Stimulated activated CD8-positive, alpha-beta memory T cell treated with anti-CD3 and anti-CD28 coated beads, Interleukin-15, amount 100 ng/mL, for 1 hour (primary cell): ENCODE results near the gene TIMM22.
"Not testable (repeated sequence)": the region's sequence is repeated elsewhere in the genome, so short reads cannot be mapped to it uniquely, and the experiment has no call there.

Experiments used
- DNase-seq: peaks from one replicate; pipeline ENCODE4 v3.0.0-alpha.2; 2020; ENCODE audit warnings: low read depth

TIMM22 gene

DNA sequence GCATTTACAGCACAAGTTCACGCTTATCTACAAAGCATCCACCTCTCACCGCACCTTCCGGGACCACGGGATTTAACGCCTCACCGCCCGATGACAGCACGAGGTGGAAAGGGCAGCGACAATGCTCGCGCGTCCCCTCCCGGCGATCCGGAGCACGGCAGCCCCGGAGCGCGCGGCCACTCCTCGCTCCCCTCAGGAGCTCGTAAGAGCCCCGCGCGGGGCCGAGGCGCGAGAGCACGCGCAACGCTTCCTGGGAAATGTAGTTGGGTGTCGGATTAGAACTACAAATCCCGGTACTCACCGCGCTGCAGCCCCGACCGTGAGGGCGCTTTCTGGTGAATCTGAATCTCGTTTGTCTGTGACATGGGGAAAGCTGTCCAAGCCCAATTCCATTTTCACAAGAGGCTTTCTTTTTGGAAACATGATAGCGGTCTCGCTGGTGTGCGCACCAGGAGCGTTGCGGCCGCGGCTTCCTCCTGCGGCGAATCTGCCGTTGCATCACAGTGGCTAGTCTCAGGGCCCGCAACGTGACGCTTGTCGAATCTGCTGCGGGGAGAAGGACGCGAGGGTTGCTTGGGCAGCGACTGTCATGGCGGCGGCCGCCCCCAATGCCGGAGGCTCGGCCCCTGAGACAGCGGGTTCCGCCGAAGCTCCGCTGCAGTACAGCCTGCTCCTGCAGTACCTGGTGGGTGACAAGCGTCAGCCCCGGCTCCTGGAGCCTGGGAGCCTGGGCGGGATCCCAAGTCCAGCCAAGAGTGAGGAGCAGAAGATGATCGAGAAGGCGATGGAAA lies at the start of gene TIMM22:
Gene TIMM22, plus strand, starts transcription at position 576 of the 791 bp plus-strand sequence. Its CDS starts 14 bp downstream, at position 590.
- DNase-seq: peak; percentile 83

DNA sequence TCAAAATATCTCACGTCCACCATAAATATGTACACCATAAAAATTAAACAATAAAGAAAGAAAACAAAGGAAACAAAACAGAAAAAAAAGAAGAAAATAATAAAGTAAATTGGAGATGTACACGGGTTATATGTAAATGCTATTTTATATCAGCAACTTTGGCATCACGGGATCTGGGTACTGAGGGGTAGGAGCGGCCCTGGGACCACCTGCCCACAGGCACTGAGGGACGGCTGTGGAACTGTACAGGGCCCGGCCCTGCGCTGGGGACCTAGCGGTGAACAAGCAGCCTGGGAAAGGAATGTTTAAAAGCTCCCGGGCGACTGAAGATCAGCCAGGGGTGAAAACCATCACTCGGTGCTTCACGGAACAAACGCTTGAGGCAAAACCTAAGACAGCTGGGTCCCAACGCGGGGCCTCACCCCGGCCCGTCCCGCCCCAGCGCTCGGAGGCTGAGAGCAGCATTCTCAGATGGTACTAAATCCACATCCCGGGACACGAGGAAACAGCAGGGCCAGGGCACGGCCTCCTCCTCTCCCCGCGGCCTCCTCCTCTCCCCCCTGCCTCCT lies 48.6 kb upstream of the TIMM22 start:
- no peak for DNase-seq

DNA sequence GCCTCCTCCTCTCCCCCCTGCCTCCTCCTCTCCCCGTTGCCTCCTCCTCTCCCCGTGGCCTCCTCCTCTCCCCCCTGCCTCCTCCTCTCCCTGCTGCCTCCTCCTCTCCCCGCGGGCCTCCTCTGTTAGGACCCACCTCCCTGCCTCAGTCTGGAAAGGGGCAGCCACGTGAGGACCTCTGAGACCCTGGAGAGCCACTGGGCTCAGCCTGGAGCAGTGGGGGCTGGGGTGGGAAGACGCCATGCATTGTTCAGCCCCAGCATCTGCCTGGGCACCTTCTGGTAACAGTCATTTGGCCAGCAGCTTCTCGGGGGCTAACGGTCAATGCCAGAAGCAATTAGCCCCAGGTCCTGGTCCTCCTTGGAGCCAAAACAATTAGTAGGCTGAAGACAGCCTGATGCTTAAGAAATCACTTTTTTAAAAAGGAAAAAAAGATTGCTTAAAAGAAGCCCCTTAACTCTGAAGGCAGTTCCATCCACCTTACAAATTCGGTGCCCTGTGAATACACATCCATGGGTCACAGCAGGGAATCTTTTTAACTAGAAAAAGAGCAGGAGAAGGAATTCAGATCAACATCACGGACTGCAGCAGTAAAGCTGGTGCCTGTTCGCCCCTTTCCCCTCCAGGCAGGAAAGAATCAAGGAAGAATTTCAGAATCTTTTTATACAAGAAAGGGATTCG lies 47.2 kb upstream of the TIMM22 start:
- DNase-seq: no peak

DNA sequence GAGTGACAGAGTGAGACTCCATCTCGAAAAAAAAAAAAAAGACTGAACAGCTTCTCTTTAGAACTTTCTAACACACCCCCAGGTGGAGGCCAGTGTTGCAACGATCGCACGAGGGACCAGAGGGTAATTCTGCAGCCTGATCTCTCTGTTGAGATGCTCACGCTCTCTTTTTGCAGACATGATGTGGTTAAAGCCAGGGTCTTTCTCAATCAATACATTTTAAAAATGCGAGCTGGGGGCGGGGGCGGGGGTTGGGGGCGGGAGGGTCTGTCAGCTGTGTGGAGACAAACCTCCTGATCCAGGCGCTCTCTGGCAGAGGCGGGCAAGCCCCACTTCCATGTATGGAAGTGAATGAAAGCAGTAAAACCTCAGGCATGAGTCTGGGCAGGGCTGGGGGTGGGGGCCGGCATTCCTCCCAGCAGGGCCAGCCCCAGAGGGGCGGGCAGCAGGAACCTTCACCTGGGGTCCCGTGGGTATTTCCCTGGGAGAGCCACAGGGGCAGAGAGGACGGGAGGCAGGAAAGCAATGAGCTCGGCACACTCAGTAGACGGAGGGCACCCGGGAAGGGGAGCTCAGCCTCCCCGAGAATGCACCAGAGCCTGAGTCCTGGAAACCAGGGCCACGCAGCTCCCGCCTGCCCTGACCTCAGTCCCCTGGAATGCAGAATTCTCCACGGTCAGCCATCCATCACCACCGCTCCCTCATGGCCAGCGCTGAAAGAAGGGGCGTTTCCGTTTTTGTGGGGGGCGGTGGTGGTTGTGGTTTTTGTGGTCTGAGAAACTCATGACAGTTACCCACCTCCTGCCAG lies 45.4 kb upstream of the TIMM22 start:
- no peak for DNase-seq

DNA sequence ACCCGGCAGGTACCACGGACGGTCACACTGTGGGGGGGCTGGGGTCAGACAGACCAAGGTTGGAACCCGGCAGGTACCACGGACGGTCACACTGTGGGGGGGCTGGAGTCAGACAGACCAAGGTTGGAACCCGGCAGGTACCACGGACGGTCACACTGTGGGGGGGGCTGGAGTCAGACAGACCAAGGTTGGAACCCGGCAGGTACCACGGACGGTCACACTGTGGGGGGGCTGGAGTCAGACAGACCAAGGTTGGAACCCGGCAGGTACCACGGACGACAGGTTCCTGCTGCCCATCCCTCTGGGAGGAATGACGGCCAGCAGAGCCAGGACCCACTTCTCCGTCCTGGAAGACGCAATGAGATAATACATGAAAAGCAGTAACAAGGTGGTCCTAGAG lies 44.3 kb upstream of the TIMM22 start:
- DNase-seq: not testable (repeated sequence)

DNA sequence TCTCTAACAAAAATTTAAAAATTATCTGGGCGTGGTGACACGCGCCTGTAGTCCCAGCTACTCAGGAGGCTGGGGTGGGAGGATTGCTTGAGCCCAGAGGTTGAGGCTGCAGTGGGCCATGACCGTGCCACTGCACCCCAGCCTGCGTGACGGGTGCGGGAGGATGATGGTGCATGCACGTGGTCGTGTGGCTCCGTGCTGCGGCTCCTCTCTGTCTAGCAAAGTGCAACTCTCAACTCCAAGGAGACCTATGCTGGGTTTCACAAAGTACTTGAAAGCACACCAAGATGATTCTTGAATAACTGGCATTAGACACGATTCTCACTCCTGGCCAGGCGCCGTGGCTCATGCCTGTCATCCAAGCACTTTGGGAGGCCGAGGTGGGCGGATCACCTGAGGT lies 43.2 kb upstream of the TIMM22 start:
- no peak for DNase-seq

DNA sequence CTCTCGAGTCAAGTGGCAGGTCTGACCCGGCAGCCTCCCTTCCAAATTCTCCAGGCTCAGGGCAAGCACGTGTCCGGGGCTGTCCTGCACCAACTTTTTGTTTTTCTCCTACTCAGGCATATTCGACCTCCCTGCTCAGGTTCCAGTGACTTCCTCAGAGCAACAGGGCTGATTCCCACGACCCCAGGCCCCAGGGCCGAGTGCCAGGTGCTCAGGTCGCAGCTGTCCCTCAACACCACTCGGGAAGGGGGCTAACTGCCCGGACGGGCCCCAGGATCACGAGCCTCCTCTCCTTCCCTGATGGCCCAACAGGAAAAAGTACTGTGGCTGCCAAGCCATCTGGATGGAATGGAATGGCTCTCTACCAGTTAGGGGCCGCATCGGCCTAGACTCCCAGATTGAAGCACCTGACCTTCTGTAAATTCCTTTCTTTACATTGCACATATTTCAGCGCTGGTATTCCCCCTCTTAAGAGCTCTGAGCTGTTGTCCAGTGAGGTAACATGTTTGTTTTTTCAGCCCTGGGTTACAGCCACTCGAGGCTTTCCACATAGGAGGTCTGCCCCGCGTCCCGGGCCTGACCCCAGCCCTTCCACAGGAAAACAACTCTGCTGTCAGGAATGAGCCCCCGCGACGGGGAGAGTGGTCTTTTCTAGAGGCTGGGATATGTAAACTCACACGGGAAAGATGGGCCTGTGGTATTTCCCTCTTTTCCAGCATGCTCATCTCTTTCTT lies 42.3 kb upstream of the TIMM22 start:
- DNase-seq: no peak

DNA sequence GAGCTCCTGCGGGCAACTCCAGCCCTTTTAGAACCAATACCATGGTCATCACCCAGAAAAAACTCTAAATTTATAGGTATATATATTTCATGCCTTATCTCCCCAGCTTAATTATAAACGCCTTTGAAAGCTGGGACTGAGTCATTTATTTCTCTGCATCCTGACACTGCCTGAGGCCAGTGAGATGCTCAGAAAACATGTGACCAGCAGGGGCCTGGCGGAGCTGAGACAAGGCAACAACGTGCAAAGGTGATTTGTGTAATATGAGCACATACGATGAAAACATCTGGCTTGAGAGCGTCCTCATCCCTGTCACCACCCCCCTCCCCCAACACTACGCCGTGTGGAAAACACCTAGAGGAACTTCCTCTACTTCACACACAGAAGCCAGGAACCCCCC lies 40.0 kb upstream of the TIMM22 start:
- DNase-seq: no peak

DNA sequence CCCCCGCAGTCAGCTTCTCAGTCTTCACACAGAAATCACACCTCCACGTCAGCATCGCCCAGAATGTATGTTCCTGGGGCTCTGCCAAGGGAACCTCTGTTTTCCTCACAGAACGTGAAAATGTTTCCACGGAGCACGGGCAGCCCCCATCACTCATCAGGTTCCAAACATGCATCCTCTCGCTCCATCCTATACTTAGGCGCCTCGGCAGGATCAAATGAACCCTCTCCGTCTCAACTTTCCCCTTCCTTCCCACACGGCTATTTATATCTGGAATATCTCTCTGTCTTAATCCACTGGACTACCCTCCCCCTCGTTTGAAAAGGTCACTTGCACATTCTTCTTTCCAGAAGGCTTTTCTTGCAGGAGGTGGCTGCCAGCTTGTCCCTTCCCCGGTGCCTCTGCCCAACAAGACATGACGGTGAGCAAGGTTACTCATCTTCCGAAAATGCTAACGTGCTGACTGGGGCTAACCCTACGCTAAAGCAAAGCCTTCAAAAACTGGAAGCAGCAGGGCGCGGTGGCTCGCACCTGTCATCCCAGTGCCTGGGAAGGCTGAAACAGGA lies 39.0 kb upstream of the TIMM22 start:
- no peak for DNase-seq

DNA sequence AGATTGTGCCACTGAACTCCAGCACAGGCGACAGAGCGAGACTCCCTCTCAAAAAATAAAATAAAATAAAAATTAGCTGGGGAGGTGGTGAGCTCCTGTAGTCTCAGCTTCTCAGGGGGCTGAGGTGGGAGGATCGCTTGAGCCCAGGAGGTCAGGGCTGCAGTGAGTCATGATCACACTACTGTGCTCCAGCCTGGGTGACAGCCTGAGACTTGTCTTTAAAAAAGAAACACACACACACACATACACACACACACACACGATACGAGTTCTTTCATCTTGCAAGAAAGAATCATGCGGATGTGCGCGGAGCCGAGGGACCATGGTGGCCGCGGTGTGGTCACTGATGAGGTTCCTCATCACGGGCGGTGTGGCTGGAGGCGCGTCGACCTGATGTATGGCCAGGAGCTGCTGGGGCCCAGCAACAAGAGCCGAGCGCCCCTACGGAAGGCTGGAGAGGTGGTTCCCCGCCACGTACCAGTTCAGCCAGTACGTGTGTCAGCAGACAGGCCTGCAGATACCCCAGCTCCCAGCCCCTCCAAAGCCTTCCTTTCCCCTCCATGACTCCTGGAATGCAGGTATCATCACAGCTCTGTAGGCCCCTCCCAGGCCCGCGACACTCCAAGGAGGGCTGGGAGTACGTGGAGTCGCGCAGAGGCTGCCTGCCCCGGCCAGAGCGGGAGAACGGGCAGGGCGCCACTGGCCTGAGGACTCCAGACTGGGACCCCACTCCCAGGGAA lies 38.0 kb upstream of the TIMM22 start:
- no peak for DNase-seq

DNA sequence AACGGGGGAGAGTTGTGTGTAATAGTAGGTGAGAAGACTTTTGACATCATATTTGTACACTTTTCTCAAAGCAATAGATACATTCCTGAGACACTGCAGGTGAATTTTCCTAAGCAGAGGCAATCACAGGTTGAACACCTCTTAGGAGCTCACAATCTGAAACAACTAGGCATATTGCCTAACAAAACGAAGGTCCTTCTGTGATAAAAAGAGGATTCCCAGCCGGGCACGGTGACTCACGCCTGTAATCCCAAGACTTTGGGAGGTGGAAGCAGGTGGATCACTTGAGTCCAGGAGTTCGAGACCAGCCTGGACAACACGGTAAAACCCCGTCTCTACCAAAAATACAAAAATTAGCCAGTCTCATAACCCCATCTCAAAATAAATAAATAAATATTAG lies 34.8 kb upstream of the TIMM22 start:
- DNase-seq: no peak

DNA sequence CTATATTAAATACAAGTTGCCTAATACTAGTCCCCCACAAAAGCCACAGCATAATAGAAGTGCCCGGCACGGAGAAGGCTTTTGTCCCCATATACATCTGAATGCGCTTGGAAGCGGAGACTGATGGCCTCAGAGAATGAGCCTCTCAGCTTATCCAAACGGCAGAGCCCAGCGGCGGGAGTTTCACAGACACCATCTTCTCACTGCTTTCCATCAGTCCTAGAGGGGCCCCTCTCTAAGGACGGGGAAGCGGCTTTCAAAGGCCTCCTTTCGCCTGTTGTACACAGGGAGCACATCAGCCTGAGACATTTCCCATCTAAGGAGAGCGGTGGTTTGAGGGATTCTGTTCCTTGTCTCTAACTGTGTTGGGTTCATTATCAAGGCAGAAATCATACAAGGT lies 34.3 kb upstream of the TIMM22 start:
- DNase-seq: no peak

DNA sequence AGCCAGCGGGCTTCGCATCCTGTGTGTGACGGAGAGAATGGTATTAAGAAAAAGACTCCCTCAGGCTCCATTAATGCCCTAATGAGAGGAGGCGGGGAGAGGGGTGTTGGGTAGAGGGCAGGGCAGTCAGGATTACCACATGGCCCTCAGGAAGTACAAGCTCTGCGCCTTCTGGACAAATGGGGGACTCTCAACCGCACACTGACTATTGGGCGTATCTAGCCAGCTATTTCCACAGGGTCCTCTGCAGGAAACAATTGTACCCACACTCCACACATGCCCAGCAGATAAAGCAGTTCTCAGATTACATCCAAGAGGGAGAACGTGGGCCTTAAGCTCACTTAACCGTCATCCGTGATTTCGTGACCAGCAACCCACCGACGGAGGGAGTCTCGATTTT lies 32.1 kb upstream of the TIMM22 start:
- DNase-seq: no peak

DNA sequence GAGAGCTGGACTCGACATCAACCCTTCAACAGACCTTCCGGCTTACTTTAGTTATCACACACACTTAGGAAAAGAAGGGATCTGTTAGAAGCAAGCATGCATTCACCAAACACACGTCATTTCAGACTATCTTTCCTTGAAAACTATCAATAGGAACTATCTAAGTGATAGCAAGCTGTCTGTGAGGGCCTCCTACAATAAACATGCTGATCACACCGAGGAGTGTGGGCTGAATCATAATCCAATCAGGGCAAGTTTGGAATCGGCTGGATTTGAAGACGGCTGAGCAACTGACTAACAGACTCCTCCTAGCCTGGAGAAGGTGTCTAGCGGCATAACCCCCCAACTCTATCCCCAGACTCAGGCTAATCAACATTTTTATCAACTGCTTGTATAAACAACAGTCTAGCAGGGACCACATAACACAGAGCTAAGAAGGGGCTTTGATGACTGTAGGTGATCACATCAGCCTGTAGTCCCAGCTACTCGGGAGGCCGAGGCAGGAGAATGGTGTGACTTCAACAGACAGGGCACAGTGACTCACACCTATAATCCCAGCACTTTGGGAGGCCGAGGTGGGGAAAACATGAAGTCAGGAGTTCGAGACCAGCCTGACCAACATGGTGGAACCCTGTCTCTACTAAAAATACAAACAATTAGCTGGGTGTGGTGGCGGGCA lies 31.5 kb upstream of the TIMM22 start:
- DNase-seq: no peak

DNA sequence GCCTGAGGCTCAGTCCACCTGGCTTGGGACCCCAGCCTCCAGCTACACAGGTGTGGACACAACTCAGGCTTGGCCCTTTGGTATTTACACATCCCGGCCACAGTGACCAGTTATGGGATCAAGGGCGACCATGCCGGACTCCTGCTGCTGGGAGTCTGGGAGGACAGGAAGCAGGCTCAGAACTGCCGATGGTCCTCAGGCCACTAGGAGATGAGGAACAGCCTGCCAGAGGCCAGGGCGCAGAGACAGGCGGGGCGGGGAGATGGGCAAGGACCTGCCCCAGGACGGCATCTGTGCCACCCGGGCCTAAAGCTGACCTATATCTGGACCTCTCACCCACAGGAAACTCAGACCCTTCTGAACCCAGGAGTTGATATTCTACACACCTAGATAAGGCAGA lies 29.8 kb upstream of the TIMM22 start:
- DNase-seq: no peak

DNA sequence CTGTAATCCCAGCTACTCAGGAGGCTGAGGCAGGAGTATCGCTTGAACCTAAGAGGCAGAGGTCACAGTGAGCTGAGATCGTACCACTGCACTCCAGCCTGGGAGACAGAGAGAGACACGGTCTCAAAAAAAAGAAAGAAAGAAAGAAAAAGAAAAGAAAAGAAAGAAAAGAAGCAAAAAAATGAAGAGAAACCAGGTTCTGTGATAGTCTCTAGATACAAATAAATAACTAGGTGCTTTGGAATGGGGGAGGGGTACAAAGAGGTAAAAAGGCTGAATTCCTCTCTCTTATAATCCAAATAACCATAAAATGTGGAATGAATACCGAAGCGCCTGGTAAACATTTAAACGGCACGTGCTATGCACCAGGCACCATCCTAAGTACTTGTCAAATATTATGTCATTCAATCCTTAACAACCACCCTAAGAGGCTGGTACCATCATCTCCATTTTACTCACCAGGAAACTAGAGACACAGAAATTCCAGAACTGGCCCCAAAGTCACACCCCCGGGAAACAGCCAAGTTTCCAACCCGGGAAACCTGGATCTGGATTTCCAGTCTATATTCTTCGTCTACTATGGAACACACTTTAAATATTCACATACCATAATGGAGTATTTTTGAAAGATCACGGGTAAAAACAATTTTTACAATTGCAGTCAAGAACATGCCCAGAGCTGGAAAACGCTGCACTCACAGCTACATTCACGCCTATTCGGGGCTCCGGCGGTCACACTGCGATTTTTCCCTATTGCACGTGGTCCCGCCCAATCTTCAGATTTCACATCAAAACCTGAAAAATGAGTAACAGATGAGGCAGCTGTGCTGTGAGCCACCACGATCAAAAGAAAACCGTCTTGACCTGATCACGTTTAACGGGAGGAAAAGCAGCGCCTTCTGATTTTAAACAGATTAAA lies 27.9 kb upstream of the TIMM22 start:
- no peak for DNase-seq

DNA sequence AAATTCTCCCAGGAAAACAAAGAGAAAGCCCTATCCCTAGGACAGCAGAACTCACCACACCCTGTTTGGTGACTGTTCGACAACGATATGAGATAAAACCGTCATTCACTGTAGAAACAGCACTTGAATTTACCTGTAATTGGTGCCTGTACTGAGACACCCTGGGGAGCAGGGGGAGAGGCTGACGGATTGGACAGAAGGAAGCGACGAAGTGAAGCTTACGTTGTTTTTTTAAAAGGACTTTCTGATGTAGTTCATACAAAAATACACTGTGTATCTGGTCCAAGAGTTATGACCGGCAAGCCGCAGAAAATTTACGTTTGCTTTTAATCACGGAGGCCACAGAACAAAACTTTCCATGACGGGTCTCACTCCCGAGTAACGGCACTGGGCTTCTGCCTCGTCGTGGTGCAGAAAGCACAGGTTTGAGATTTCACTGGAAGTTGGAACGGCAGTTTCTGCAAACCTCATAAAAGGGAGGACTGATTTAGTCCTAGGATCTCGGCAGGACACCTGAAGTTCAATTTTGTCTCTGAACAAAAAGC lies 27.0 kb upstream of the TIMM22 start:
- no peak for DNase-seq

DNA sequence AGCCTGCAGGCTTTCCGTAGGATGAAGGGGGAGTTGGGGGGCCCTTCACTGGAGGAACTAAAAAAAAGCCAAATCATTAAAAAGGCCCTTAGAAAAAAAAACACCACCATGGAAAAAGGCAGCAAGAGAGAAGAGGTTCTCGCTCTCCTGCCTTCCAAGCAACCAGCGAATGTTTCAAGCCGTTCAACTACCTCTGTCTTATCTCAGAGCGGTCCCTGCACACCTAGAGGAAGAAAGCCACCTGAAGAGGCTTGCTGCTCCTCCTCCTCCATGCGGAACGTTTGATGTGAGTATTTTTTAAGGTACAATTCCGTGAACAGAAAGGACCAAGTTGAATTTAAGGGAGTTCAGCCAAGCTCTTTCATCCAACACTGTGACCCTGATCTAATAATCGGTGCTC lies 26.6 kb upstream of the TIMM22 start:
- no peak for DNase-seq

DNA sequence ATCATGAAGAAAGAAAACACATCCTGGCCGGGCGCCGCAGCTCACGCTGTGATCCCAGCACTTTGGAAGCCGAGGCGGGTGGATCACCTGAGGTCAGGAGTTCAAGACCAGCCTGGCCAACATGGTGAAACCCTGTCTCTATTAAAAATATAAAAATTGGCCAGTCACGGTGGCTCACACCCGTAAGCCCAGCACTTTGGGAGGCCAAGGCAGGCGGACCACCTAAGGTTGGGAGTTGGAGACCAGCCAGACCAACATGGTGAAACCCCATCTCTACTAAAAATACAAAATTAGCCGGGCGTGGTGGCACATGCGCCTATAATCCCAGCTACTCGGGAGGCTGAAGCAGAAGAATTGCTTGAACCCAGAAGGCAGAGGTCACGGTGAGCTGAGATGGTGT lies 25.1 kb upstream of the TIMM22 start:
- not testable (repeated sequence) for DNase-seq
